KOPT-K1 (cell line): Measurements from ENCODE around the gene TCF15.

ENCODE experiments used
- H3K27ac ChIP-seq: fragments of 200-600 bp; sonication (generic); 2 replicates; pipeline ENCODE4 v1.5.1; 2016; ENCODE audit warnings: antibody characterized with exemption, mild to moderate bottlenecking, low read depth, low read length; ENCODE audit not compliant: poor library complexity, severe bottlenecking
- H3K36me3 ChIP-seq: fragments of 200-600 bp; sonication (generic); 2 replicates; pipeline ENCODE4 v1.5.1; 2017; ENCODE audit warnings: antibody characterized with exemption, mild to moderate bottlenecking, low read length, moderate library complexity; ENCODE audit not compliant: insufficient read depth
- H3K9me3 ChIP-seq: fragments of 200-600 bp; sonication (generic); 2 replicates; pipeline ENCODE4 v1.5.1; 2017; ENCODE audit warnings: antibody characterized with exemption, low read length, mild to moderate bottlenecking; ENCODE audit not compliant: insufficient read depth, poor library complexity, severe bottlenecking

TCF15 gene, protein sequence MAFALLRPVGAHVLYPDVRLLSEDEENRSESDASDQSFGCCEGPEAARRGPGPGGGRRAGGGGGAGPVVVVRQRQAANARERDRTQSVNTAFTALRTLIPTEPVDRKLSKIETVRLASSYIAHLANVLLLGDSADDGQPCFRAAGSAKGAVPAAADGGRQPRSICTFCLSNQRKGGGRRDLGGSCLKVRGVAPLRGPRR

DNA sequence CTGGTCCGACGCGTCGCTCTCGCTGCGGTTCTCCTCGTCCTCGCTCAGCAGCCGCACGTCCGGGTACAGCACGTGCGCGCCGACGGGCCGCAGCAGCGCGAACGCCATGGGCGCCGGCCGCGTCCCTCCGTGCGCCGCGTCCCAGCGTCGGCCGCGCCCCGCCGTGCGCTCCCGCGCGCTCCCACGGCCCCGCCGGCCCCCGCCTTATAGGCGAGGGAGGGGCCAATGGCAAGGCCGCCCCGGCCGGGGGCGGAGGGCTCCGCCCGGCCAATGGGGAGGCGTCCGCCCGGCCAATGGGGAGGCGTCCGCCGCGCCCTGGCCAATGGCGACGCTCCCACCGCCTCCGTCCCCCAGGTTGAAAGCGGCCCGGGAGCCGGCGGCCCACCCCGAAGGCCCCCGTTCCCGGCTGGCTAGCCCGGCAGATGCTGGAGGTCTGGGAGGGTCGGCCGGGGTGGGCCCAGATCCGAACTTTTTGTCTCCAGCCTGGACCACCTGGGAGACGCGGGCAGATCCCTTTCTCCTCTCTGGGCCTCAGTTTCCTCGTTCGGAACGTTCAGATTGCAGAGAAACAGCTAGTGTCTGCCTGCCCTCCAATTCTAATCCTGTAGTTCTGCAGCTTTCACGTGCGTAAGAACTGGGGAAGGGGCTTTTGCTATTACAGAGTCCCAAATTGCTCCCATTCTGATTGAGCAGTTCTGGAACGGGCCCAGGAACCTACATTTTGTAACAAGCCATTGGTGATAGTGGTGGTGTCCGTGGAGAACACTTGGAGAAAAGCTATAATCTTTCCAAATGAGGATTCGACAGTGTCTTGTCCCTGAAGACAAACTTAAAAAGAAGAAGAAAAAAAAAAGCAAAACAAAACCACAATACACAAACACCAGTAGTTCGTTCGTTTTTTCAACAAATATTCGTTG, at the start of gene TCF15:
TSS of gene TCF15 (minus strand) at position 180 of the 917 bp plus-strand sequence. CDS start at position 108, 72 bp downstream.
- no peaks in the 10 kb centered on the region for H3K9me3 ChIP-seq
- H3K27ac ChIP-seq = no peak within 1 kb of the TSS
- H3K36me3 ChIP-seq = no peaks in the 10 kb centered on the region

DNA sequence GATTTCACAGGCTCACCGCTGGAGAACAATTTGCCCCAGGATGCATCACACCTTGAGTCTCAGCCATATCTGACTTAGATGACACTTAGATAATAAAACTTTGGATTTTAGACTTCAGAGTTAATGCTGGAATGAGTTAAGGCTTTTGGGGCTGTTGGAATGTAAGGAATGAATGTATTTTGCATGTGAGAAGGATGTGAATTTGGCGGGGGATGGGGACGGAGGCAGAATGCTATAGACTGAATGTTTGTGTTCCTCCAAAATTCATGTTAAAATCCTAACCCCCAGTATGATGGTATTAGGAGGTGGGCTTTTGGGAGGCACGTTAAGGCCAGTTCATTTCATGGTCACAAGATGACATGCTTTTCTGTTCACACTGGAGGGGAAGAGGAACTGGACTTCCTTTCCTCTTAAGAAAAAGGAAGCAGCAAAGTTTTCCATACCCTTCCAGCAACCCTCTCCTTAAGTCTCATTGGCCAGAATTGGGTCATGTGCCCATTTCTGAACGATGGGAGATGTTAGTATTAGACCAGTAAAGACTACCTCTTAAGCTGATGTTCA, 48.7 kb upstream of the TCF15 start:
- no peaks in the 10 kb centered on the region for H3K36me3 ChIP-seq
- H3K27ac ChIP-seq = no peak overlapping the region
- no peaks in the 10 kb centered on the region for H3K9me3 ChIP-seq

DNA sequence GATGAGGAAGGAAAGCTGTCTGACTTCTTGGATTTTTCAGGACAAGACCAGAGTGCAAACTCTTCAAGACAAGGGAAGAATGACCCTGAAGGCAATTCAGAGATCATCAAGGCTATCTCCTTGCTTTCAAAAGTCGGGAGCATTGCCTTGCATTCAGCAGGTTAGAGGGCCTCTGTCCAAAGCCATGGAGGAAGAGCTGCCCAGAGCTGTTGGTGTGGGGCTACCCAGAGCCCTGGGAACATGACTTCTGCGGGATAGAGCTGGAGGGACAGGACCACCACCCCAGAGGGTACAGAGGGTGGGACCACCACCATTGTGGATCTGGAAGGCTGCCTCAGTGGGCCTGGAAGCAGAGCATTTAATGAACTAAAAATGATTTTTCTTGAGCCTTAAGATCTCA, 48.1 kb upstream of the TCF15 start:
- Histone ChIP-seq H3K27ac (no peak overlapping the region), H3K36me3 (no peaks in the 10 kb centered on the region), H3K9me3 (no peaks in the 10 kb centered on the region)

DNA sequence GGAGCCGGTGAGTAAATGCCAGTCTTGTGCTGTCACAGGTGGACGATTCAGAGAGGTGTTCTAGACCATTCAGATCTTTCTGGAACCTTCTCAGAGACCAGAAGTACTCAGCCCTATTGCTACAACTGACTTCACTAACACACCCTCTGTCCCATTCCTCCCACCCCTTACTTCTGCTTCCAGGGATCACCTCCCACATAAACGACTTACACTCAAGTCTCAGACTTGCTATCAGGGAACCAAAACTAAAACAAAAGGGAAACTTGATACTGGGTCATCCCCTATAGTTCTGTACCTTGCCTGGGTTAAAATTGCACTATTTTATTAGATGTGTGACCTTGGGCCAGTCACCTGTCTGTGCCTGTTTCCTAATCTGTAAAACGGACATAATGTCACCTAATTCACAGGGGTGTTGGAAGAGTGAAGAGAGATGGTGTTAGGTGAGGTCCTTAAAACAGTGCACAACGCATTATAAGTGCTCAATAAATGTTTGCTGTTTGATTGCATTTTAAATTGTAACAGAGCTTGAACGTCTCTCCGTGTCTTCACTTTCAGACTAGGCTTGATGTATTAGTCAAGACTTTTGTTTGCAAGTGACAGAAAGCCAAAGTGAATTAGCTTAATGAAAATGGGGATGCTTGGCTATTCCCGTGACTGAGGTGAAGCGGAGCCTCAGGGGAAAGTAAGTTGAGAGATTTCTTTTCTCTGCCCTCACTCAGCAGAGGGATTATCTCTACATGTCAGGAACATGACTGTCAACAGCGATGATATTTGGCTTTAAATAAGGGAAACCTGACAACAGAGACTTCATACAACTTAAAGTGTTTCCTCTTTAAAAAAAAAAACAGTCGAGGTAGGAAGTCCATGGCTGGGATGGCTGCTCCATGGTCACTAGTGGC, 45.9 kb upstream of the TCF15 start:
- Histone ChIP-seq H3K9me3 (no peaks in the 10 kb centered on the region), H3K36me3 (no peaks in the 10 kb centered on the region), H3K27ac (no peak overlapping the region)

DNA sequence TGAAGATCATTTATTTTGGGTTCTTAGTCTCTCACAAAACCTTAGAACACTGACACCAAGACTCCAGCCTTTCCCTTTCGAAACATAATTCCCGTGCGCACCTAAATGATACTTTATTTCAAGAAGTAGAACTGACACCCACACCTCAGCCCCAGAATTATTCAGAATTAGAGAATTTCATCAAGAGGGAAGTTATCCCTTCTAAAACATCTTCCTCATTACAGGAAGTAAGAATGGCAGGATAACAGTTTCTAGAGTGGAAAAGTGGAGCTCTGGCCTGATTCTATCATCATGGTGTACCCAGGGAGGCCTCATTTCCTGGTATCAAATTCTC, 44.3 kb upstream of the TCF15 start:
- no peaks in the 10 kb centered on the region for H3K9me3 ChIP-seq
- no peaks in the 10 kb centered on the region for H3K36me3 ChIP-seq
- H3K27ac ChIP-seq = no peak overlapping the region

DNA sequence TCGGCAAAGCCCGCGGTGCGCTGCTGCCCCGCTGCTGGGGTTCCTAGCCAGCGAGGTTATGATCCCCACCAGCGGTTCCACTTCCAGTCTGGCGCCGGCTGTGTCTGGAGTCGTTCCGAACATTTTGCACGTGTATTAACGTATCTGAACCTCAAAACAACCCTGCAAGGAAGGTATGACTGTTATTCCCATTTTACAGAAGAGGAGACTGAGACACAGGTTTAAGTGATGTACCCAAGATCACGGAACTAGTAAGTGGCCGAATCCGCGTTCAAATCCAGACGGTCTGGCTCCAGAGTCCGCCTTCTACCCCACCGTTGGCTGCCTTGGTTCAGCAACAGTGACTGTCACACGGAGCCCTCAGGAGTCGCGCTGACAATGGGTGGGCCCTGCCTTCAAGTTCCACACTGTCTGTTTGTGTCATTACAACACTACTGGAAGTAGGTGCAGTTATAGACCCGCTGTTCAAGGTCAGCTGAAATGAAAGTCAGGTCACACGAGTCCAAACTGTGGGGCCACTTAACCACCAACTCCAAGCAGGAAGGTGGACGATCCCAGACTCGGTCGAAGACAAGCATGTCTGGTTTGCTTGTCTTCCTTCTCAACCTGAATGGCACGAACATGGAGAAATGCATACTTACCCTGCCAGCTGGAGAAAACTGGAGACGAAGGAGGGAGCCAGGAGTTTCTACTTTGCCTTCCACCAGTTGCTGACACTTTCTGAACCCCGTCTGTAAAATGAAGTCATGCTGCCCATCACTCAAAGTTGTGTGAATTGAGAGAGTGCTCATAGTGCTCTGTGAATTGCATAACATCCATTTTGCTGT, 43.7 kb upstream of the TCF15 start:
- Histone ChIP-seq H3K36me3 (no peaks in the 10 kb centered on the region), H3K27ac (no peak overlapping the region), H3K9me3 (no peaks in the 10 kb centered on the region)

DNA sequence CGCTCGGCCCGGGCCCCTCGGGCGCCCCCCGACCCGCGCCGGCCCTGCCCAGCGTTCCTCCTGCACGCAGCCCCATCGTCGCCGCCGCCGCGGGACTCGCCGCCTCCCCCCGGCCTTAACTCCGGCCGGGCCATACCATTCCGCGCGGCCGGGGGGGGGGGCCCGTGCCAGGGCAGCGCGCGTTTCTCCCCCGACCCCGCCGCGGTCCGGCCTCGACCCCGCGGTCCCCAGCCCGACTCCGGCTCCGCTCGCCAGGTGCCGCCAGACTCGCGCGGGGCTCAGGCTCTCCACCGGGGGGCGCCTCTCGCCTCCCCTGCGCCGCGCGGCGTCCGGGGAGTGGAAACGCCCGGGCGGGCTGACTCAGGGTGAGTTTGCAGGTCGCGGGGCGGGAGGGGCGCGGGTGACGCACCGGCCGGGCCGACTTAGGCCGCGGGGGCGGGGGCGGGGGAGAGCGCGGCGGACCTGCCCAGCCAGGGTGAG, 43.0 kb upstream of the TCF15 start, which contains the start of gene SRXN1:
TSS of gene SRXN1 (minus strand) at position 91 of the 480 bp plus-strand sequence. CDS start at position 76, 15 bp downstream.
- Histone ChIP-seq H3K9me3 (no peaks in the 10 kb centered on the region), H3K27ac (no peak within 1 kb of the TSS), H3K36me3 (no peaks in the 10 kb centered on the region)

DNA sequence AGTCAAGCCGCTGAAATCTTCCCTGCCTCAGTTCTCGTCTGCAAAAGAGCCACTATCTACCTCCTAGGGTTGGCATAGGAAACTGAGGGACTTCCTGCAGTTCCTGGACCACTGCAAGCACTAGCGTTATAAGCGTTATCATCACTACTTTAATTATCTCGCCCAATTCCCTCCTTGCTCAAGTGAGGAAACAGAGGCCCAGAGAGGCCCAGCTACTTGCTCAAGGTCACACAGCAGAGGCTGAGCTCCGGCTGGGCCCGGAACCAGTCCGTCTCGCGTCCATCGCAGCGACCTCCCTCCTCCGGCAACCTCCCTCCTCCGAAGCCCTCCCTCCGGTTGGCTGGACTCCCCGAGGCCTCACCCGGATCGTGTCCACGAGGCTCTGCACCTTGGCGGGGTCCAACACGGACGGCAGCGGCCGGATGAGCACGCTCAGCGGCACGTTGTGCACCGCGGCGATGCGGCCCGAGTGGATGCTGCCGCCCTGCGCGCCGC, 42.6 kb upstream of the TCF15 start:
- H3K27ac ChIP-seq = no peak overlapping the region
- H3K36me3 ChIP-seq = no peaks in the 10 kb centered on the region
- H3K9me3 ChIP-seq = no peaks in the 10 kb centered on the region

DNA sequence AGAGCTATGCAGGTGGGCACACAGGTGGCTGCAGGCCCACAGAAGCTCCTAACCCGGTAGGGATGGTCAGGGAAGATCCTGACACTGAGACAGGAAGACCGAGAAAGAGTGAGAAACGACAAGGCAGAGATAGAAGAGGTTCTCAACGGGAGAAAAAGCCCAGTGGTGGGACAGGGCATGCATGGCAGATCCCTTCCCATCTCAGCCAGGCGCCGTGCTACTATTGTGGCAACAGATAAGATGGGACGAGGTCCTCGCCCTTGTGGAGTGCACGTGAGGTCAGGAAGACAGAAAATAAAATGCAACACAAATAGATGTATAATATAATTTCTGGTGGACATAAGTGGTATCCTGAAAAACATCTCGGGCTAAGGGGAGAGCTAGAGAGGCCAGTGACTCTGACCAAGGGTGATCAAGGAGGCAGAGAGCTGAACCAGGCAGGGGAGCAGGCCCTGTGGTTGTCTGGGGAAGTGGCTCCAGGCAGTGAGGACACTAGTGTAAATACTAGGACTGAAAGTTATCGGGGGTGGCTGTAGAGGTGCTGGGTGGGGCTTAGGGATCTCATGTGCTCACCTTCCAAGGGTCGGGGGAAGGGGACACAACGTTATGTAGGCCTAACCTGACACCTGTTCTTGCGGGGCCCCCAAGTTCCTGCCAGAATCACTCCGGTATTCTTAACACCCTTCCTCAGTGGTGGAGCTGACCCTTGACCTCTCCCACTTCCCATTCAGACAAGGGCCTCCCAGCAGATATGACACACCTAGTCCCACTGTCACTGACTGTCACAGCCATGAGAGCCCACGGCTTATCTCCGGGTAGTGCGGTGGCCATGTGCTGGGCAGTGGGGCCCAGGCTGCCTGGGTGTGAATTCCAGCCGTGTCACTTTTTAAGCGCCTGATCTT, 41.9 kb upstream of the TCF15 start:
- no peaks in the 10 kb centered on the region for H3K36me3 ChIP-seq
- no peak overlapping the region for H3K27ac ChIP-seq
- H3K9me3 ChIP-seq = no peaks in the 10 kb centered on the region

DNA sequence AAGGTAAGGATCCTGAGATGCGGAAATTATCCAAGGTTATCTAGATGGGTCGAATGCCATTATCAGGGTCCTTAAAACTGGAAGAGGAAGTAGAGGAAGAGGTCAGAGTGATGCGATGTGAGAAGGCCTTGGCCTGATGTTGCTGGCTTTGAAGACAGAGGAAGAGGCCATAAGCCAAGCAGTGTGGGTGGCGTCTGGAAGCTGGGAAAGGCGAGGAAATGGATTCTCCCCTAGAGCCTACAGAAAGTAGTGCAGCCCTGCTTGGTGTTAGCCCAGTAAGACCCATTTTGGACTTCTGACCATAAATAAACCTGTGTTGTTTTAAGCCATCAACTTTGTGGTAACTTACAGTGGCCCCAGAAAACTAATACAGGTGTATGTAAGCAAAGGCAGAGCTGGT, 40.8 kb upstream of the TCF15 start:
- H3K27ac ChIP-seq = no peak overlapping the region
- no peaks in the 10 kb centered on the region for H3K9me3 ChIP-seq
- H3K36me3 ChIP-seq = no peaks in the 10 kb centered on the region

DNA sequence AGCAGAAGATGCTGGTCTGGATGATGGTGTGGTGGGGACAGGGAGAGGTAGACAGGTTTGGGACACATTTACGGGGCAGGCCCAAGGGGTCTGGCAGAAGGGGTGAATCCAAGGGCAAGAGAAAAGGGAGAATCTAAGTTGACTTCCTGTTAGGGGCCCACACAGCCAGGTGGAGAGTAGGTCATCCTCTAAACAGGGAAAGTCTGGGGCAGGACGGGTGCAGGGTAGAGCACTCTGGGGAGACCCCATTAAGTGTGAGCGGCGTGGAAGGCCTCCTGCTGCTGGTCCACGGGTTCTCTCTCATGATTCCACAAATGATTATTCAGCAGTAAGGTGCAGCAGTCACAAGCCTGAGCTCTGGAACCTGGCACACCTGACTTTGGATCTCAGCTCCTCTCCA, 40.2 kb upstream of the TCF15 start:
- H3K9me3 ChIP-seq = no peaks in the 10 kb centered on the region
- no peaks in the 10 kb centered on the region for H3K36me3 ChIP-seq
- H3K27ac ChIP-seq = no peak overlapping the region

DNA sequence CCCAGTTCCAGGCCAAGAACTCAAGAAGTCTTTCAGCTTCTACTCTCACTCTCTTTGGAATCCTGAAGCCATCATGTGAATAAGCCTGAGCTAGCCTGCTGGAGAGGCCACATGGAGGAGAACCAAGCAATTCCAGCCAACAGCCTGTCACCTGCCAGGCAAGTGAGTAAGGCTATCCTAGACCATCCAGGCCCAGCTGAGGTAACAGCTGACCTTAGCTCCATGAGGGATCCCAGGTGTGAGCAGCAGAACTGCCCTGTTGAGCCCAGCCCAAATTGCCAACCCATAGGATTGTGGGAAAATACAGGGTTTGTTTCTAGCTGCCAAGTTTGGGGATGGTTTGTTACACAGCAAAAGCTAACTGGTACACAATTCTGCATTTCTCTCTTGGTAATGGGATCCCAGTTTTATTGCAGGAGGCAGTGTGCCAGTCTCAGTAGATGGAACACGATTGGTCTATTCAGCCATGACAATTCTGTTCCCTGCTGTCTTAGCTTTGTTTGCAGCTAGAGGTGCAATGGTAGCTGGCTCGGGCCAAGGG, 37.4 kb upstream of the TCF15 start:
- H3K9me3 ChIP-seq = no peaks in the 10 kb centered on the region
- no peak overlapping the region for H3K27ac ChIP-seq
- H3K36me3 ChIP-seq = no peaks in the 10 kb centered on the region

DNA sequence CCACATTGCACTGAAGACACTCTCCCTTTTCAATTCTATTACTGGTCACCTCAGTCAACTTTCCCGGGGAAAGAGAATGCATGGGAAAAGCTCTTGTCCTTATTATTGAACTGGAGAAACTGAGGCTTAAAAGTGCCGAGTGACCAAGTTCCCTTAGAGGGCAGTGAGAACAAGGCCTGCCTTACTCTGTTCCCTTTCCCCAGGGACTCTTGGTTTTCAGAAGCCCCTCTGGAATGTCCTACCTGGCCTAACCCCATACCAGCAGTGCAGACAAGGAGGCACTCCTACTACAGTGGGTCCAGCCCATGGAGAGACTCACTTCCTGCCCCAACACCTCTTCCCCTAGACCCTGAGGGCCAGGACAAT, 36.7 kb upstream of the TCF15 start:
- Histone ChIP-seq H3K36me3 (no peaks in the 10 kb centered on the region), H3K27ac (no peak overlapping the region), H3K9me3 (no peaks in the 10 kb centered on the region)
